Adrenal gland (tissue), 12 donors: ENCODE measurements around the gene OLFM2. TPM values are rescaled to one million over a fixed set of nuclear protein-coding genes. Genes with fewer than 3 reads are reported as not detected.

Source experiments
- DNase-seq, 7 donors: peaks; one replicate each; pipeline ENCODE4 v3.0.0-alpha.2; 2019 to 2020
- H3K27ac ChIP-seq, 5 donors: fragments of 200-600 bp; sonication (generic) in 4 of 5; 1 replicate in 3 of 5; 2 replicates in 2 of 5; pipeline versions ENCODE4 v1.5.1 to v1.8.0; 2016 to 2020; ENCODE audit warnings: mild to moderate bottlenecking in 1 of 5
- H3K27me3 ChIP-seq: fragments of 200-600 bp; 2 replicates; pipeline ENCODE4 v1.8.0; 2021
- H3K36me3 ChIP-seq, 2 donors: fragments of 200-600 bp; replicated peaks in 1 of 2; 1 replicate in 1 of 2; 2 replicates in 1 of 2; pipeline versions ENCODE4 v1.5.1 to v1.8.0; 2018 to 2022
- H3K4me1 ChIP-seq, 2 donors: fragments of 200-600 bp; replicated peaks in 1 of 2; 1 replicate in 1 of 2; 2 replicates in 1 of 2; pipeline versions ENCODE4 v1.5.1 to v1.8.0; 2018 to 2021
- H3K4me3 ChIP-seq, 4 donors: fragments of 200-600 bp; sonication (generic) in 3 of 4; one replicate each; pipeline ENCODE4 v1.5.1; 2016 to 2018
- H3K9me3 ChIP-seq, 3 donors: fragments of 200-600 bp; sonication (generic) in 1 of 3; replicated peaks in 1 of 3; 1 replicate in 2 of 3; 2 replicates in 1 of 3; pipeline versions ENCODE4 v1.5.1 to v1.8.0; 2016 to 2021
- POLR2A ChIP-seq, 2 donors: fragments of 450-650 bp; IDR thresholded peaks; one replicate each; pipeline ENCODE4 v1.6.1; 2017; ENCODE audit warnings: antibody characterized with exemption in 2 of 2, mild to moderate bottlenecking in 2 of 2, moderate library complexity in 1 of 2
- WGBS, 4 donors: extraction: QIAGEN DNeasy Blood & Tissue Kit in 2 of 4; methylation state at CpG; one replicate each; pipeline versions ENCODE4 v1.1.5 to v1.1.7; 2013 to 2017; 5-methylcytosine and 5-hydroxymethylcytosine counted together
- intact Hi-C, 2 donors: fragments of 100-400 bp; cut with DNase I; formaldehyde crosslinking; loops; one replicate each; pipeline versions ENCODE4 v1.14.1 to v1.15.0; 2022 to 2023
- polyA plus RNA-seq, 3 donors: library from polyadenylated mRNA; stranded (reverse); fragments of 200-250 nt in 2 of 3; fragments of 350-450 nt in 1 of 3; fragmentation: Illumina TruSeq in 1 of 3; extraction: RNeasy Lipid Tissue Mini Kit (QIAGEN cat#74804) in 1 of 3; gene quantifications; one replicate each; pipeline ENCODE4 v1.2.3, GENCODE V29; 2013 to 2014
- total RNA-seq, 9 donors: library from RNA; depleted of rRNA in 4 of 9; stranded (reverse); fragments of >200 nt in 4 of 9; fragments of 120-200 nt in 1 of 9; fragmentation: NEBNext Ultra II Directional in 1 of 9; extraction: Animal tissue kit (Norgen Biotek cat#: 25700) in 1 of 9; gene quantifications; one replicate each; pipeline versions ENCODE4 v1.1.0 to v1.2.4, GENCODE V29; 2013 to 2023
- TF ChIP-seq, protein P1 (sequence below), 6 experiments: fragments of 450-650 bp in 4 of 6; fragments of 200-600 bp in 2 of 6; sonication (generic) in 1 of 6; IDR thresholded peaks; 1 replicate in 5 of 6; 2 replicates in 1 of 6; pipeline versions ENCODE4 v1.5.1 to v1.8.0; 2016 to 2021; ENCODE audit warnings: antibody characterized with exemption in 6 of 6, mild to moderate bottlenecking in 2 of 6, moderate library complexity in 1 of 6
- donor health status: healthy with polysubstance abuse.
- donor health status: Bipolar disorder and iron deficiency.
- donor health status: DM: yes; HTN: yes; CAD: no.
- donor health status: DM: no; HTN: no; CAD: no.
- donor health status: DM: no; HTN: no; CAD: no.
- donor health status: DM: yes; HTN: yes; CAD: no.

Gene OLFM2
- total and polyA plus RNA-seq, 12 donors, result 2.2 to 76.2 (median 51.5) TPM

- H3K4me3 ChIP-seq, result no peak overlapping the region
- no peaks in the 10 kb centered on the region for H3K9me3 ChIP-seq
- intact Hi-C loops, result no loop called here
- no peaks in the 10 kb centered on the region for H3K27me3 ChIP-seq
- DNase-seq, result no peak
- H3K27ac ChIP-seq, result no peak overlapping the region
- TF ChIP-seq, protein P1, sequence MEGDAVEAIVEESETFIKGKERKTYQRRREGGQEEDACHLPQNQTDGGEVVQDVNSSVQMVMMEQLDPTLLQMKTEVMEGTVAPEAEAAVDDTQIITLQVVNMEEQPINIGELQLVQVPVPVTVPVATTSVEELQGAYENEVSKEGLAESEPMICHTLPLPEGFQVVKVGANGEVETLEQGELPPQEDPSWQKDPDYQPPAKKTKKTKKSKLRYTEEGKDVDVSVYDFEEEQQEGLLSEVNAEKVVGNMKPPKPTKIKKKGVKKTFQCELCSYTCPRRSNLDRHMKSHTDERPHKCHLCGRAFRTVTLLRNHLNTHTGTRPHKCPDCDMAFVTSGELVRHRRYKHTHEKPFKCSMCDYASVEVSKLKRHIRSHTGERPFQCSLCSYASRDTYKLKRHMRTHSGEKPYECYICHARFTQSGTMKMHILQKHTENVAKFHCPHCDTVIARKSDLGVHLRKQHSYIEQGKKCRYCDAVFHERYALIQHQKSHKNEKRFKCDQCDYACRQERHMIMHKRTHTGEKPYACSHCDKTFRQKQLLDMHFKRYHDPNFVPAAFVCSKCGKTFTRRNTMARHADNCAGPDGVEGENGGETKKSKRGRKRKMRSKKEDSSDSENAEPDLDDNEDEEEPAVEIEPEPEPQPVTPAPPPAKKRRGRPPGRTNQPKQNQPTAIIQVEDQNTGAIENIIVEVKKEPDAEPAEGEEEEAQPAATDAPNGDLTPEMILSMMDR (IDR thresholded peaks at IDR 0.05), result no peak
- no peak for TF ChIP-seq POLR2A (IDR thresholded peaks at IDR 0.05)
- WGBS, 4 donors, result 76 to 82% (median 80%) methylated on average over 11 to 16 of the region's 16 CpGs
- no peaks in the 10 kb centered on the region for H3K4me1 ChIP-seq
- H3K36me3 ChIP-seq, result no peaks in the 10 kb centered on the region
These were observed 64.5 kb downstream of the OLFM2 start for GRCh38 chr19:9871626-9872338.

GRCh38 chr19:9868983-9869617, 67.2 kb downstream of the OLFM2 start:
- Histone ChIP-seq H3K27me3 (no peaks in the 10 kb centered on the region), H3K4me1 (no peaks in the 10 kb centered on the region), H3K9me3 (no peaks in the 10 kb centered on the region), H3K36me3 (no peaks in the 10 kb centered on the region), H3K4me3 (no peak overlapping the region), H3K27ac (no peak overlapping the region)
- 76 to 85% (median 77%) methylated on average over 7 of the region's 7 CpGs for WGBS, 4 donors
- no peak for TF ChIP-seq POLR2A (IDR thresholded peaks at IDR 0.05)
- TF ChIP-seq, protein P1 (IDR thresholded peaks at IDR 0.05), result no peak
- intact Hi-C loops, result no loop called here
- no peak for DNase-seq

DNA sequence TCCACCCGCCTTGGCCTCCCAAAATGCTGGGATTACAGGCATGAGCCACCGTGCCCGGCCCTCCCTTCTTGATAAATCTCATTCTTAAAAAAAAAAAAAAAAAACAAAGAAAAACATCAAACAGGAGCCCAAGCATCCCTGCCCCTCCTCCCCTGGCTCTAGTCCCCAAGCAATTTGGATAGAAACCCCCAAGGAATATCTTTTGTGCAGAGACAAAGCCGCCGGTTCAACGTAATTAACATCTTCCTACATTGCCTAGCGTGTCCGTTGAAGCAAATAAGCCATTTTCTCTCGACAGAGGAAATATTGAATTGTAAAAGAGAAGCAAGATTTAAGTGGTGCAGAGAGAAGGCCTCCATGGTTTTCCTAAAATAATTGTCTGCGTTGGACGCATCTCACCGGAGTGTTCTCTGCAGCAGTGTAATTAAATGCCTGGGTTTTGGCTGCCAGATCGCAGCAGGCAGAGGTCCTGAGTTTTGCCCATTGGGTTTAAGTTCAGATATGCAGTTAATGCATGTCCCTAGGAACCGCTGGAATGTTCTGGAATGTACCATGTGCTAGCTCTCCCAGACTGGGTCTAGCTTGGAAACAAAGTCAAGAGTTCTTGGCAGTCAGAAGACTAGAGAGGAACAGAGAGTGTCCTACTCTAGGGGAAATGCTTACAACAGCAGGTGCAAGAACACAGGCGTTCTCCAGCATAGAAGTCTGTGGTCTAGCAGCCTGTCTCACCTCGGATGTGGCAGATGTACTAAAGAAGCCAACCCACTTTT, 70.4 kb downstream of the OLFM2 start:
- intact Hi-C loops, result no loop called here
- no peak overlapping the region for H3K27ac ChIP-seq
- H3K9me3 ChIP-seq, result no peaks in the 10 kb centered on the region
- no peaks in the 10 kb centered on the region for H3K36me3 ChIP-seq
- no peak for TF ChIP-seq POLR2A (IDR thresholded peaks at IDR 0.05)
- TF ChIP-seq, protein P1 (IDR thresholded peaks at IDR 0.05), result no peak
- WGBS, 4 donors, result 79 to 86% (median 81%) methylated on average over 16 of the region's 16 CpGs
- DNase-seq, result no peak
- no peaks in the 10 kb centered on the region for H3K27me3 ChIP-seq
- no peak overlapping the region for H3K4me3 ChIP-seq
- H3K4me1 ChIP-seq, result no peaks in the 10 kb centered on the region

- no peaks in the 10 kb centered on the region for H3K36me3 ChIP-seq
- 82 to 90% (median 84%) methylated on average over 4 to 5 of the region's 5 CpGs for whole genome bisulfite sequencing, 4 donors
- no peaks in the 10 kb centered on the region for H3K9me3 ChIP-seq
- DNase-seq, result no peak
- no peak overlapping the region for H3K4me3 ChIP-seq
- H3K27ac ChIP-seq, result no peak overlapping the region
- no peaks in the 10 kb centered on the region for H3K27me3 ChIP-seq
- intact Hi-C loops, result no loop called here
- no peaks in the 10 kb centered on the region for H3K4me1 ChIP-seq
- TF ChIP-seq POLR2A (IDR thresholded peaks at IDR 0.05), result no peak
- TF ChIP-seq, protein P1 (IDR thresholded peaks at IDR 0.05), result no peak
These were observed 72.6 kb downstream of the OLFM2 start for GRCh38 chr19:9863759-9864158.
